Fibroblast of lung (primary cell): ENCODE data around the gene ARHGAP35. TPM values are rescaled to one million over a fixed set of nuclear protein-coding genes. Genes with fewer than 3 reads are reported as not detected.

Experiments
- DNase-seq, 2 donors: peaks; one replicate each; pipeline versions ENCODE4 v3.0.0 to v3.0.0-alpha.2; 2010; ENCODE audit warnings: low read depth in 2 of 2
- H2AFZ ChIP-seq: 2 replicates; pipeline ENCODE4 v1.5.1; 2012; ENCODE audit warnings: low read length, control low read depth, inconsistent platforms
- H3K27ac ChIP-seq: 2 replicates; pipeline ENCODE4 v1.5.1; 2011; ENCODE audit warnings: low read length, control low read depth; ENCODE audit not compliant: insufficient read depth
- H3K27me3 ChIP-seq: 2 replicates; pipeline ENCODE4 v1.5.1; 2011; ENCODE audit warnings: mild to moderate bottlenecking, low read length; ENCODE audit not compliant: control insufficient read depth, insufficient read depth
- H3K36me3 ChIP-seq: 2 replicates; pipeline ENCODE4 v1.5.1; 2011; ENCODE audit warnings: low read length; ENCODE audit not compliant: control insufficient read depth, insufficient read depth
- H3K4me1 ChIP-seq: 2 replicates; pipeline ENCODE4 v1.5.1; 2011; ENCODE audit warnings: low read length; ENCODE audit not compliant: control insufficient read depth, insufficient read depth; ENCODE audit errors: extremely low read depth
- H3K4me2 ChIP-seq: 2 replicates; pipeline ENCODE4 v1.5.1; 2011; ENCODE audit warnings: low read length, control low read depth; ENCODE audit not compliant: insufficient read depth; ENCODE audit errors: extremely low read depth
- H3K4me3 ChIP-seq, 4 experiments: fragments of 200-600 bp in 1 of 4; sonication (generic) in 1 of 4; replicated peaks in 1 of 4; 2 replicates each; pipeline ENCODE4 v1.5.1; 2011 to 2016; ENCODE audit warnings: low read length in 4 of 4, low read depth in 3 of 4, mild to moderate bottlenecking in 3 of 4, control low read depth in 2 of 4, inconsistent platforms in 1 of 4, mixed read lengths in 1 of 4; ENCODE audit not compliant: insufficient read depth in 1 of 4; ENCODE audit errors: control extremely low read depth in 1 of 4
- H3K79me2 ChIP-seq: 2 replicates; pipeline ENCODE4 v1.5.1; 2012; ENCODE audit warnings: mild to moderate bottlenecking, low read length, inconsistent platforms; ENCODE audit not compliant: control insufficient read depth, insufficient read depth
- H3K9ac ChIP-seq: 2 replicates; pipeline ENCODE4 v1.5.1; 2011; ENCODE audit warnings: mild to moderate bottlenecking, low read length, control low read depth; ENCODE audit not compliant: insufficient read depth
- H3K9me3 ChIP-seq: 2 replicates; pipeline ENCODE4 v1.5.1; 2012; ENCODE audit warnings: low read depth, low read length; ENCODE audit not compliant: control insufficient read depth, insufficient read depth
- H4K20me1 ChIP-seq: 2 replicates; pipeline ENCODE4 v1.5.1; 2011; ENCODE audit warnings: low read length; ENCODE audit not compliant: control insufficient read depth, insufficient read depth; ENCODE audit errors: extremely low read depth
- CTCF ChIP-seq, 2 donors: IDR thresholded peaks in 1 of 2; conservative IDR thresholded peaks in 1 of 2; 1 replicate in 1 of 2; 2 replicates in 1 of 2; pipeline ENCODE4 v1.5.1; 2011 to 2012; ENCODE audit warnings: low read length in 2 of 2, control low read depth in 1 of 2, inconsistent platforms in 1 of 2, low read depth in 1 of 2, mild to moderate bottlenecking in 1 of 2
- EZH2 ChIP-seq: IDR thresholded peaks from 2 replicates; pipeline ENCODE4 v1.5.1; 2012; ENCODE audit warnings: low read length, control low read depth, mild to moderate bottlenecking; ENCODE audit errors: missing control alignments
- polyA plus RNA-seq, 2 donors: library from polyadenylated mRNA; depleted of rRNA in 1 of 2; stranded (reverse) in 1 of 2; unstranded in 1 of 2; fragments of >200 nt; gene quantifications; 2 replicates each; pipeline ENCODE4 v1.2.1, GENCODE V29; 2011 to 2012; ENCODE audit warnings: missing spikeins in 1 of 2
- total RNA-seq: library from RNA; depleted of rRNA; stranded (reverse); fragments of >200 nt; gene quantifications from 2 replicates; pipeline ENCODE4 v1.2.1, GENCODE V29; 2014

ARHGAP35 gene
- total and polyA plus RNA-seq, 2 donors (not counting 1 experiment from before 2014, with no cell fraction given): 26.0 to 47.6 TPM

- Histone ChIP-seq H3K4me1 (peaks cover 2% of the 10 kb centered on the region), H3K27me3 (no peaks in the 10 kb centered on the region), H3K36me3 (no peaks in the 10 kb centered on the region), H3K79me2 (peaks cover 59% of the 10 kb centered on the region), H3K27ac (no peak overlapping the region), H3K4me2 (no peak overlapping the region), H3K4me3 (no peak overlapping the region), H3K9ac (no peak overlapping the region), H4K20me1 (no peaks in the 10 kb centered on the region), H3K9me3 (no peaks in the 10 kb centered on the region), H2AFZ (no peak overlapping the region)
- DNase-seq: no peak
- TF ChIP-seq EZH2 (no peak), CTCF (conservative IDR thresholded peaks at IDR 0.05 in 1 of 2, IDR thresholded peaks at IDR 0.05 in 1 of 2; ENCODE audit: low read depth in 1 of 2, low read length in 2 of 2) (no peak)
Observed at GRCh38 chr19:46896076-46896794, 35.4 kb downstream of the ARHGAP35 start.

GRCh38 chr19:46898731-46899130 lies 37.9 kb downstream of the ARHGAP35 start:
- no peaks in the 10 kb centered on the region for H3K36me3 ChIP-seq
- peaks cover 54% of the 10 kb centered on the region for H3K79me2 ChIP-seq
- H4K20me1 ChIP-seq: no peaks in the 10 kb centered on the region
- H3K9ac ChIP-seq: no peak overlapping the region
- no peak overlapping the region for H2AFZ ChIP-seq
- peaks cover 12% of the 10 kb centered on the region for H3K4me1 ChIP-seq
- DNase-seq: peak; percentile 33 to 92
- peak overlapping the region; percentile 85 for H3K4me2 ChIP-seq
- no peaks in the 10 kb centered on the region for H3K9me3 ChIP-seq
- no peak overlapping the region for H3K27ac ChIP-seq
- peak overlapping the region in 1 of 4 experiments; percentile 27 for H3K4me3 ChIP-seq
- H3K27me3 ChIP-seq: no peaks in the 10 kb centered on the region
- TF ChIP-seq EZH2: no peak
- no peak for TF ChIP-seq CTCF (conservative IDR thresholded peaks at IDR 0.05 in 1 of 2, IDR thresholded peaks at IDR 0.05 in 1 of 2; ENCODE audit: low read depth in 1 of 2, low read length in 2 of 2)

- TF ChIP-seq CTCF (conservative IDR thresholded peaks at IDR 0.05 in 1 of 2, IDR thresholded peaks at IDR 0.05 in 1 of 2; ENCODE audit: low read depth in 1 of 2, low read length in 2 of 2): no peak
- TF ChIP-seq EZH2: no peak
- no peak overlapping the region for H3K27ac ChIP-seq
- no peaks in the 10 kb centered on the region for H3K36me3 ChIP-seq
- no peak overlapping the region for H2AFZ ChIP-seq
- no peak overlapping the region for H3K4me2 ChIP-seq
- no peak overlapping the region for H3K9ac ChIP-seq
- H3K9me3 ChIP-seq: no peaks in the 10 kb centered on the region
- H4K20me1 ChIP-seq: no peaks in the 10 kb centered on the region
- H3K4me3 ChIP-seq: no peak overlapping the region
- H3K4me1 ChIP-seq: peaks cover 22% of the 10 kb centered on the region
- peaks cover 62% of the 10 kb centered on the region for H3K79me2 ChIP-seq
- no peaks in the 10 kb centered on the region for H3K27me3 ChIP-seq
- no peak for DNase-seq
Observed at GRCh38 chr19:46900341-46900740, 39.5 kb downstream of the ARHGAP35 start.
